Endothelial cell of umbilical vein (primary cell): ENCODE data around the gene GSTP1. TPM values are rescaled to one million over a fixed set of nuclear protein-coding genes. Genes with fewer than 3 reads are reported as not detected.

Source experiments
- BruUV-seq: library from RNA; stranded (reverse); fragments of 400-500 nt; replicated peaks from 2 replicates; lab custom pipeline; 2021; lab: Mats Ljungman, UMichigan
- CTCF ChIA-PET: fragments of 300-600, 350-600 bp; sonication (Branson Sonifier 250); formaldehyde crosslinking; loops from one replicate; lab custom pipeline; 2021; ENCODE audit warnings: antibody characterized with exemption, inconsistent platforms; lab: Charles Lee
- POLR2A ChIA-PET: fragments of 300-600, 350-600 bp; sonication (Branson Sonifier 250); formaldehyde crosslinking; loops from one replicate; lab custom pipeline; 2021; ENCODE audit warnings: antibody characterized with exemption, inconsistent platforms; lab: Charles Lee
- DNase-seq: peaks from one replicate; pipeline ENCODE4 v3.0.0-alpha.2; 2011; ENCODE audit warnings: low read depth, low spot score
- FAIRE-seq: peaks from 2 replicates; lab custom pipeline; 2011; peaks lifted over from hg19 to GRCh38; lab: Jason Lieb, UNC
- H2AFZ ChIP-seq: 2 replicates; pipeline ENCODE4 v1.6.0; 2012; ENCODE audit warnings: low read depth, low read length, control low read depth, inconsistent platforms
- H3K27ac ChIP-seq: 2 replicates; pipeline ENCODE4 v1.5.1; 2011; ENCODE audit warnings: low read depth, mild to moderate bottlenecking, control low read depth, low read length, moderate library complexity; ENCODE audit not compliant: insufficient read depth
- H3K27me3 ChIP-seq, 2 experiments: 2 replicates each; pipeline versions ENCODE4 v1.6.0 to v1.6.1; 2011; ENCODE audit warnings: low read length in 2 of 2, mixed read lengths in 1 of 2; ENCODE audit not compliant: control insufficient read depth in 2 of 2, insufficient read depth in 2 of 2
- H3K36me3 ChIP-seq, 2 experiments: 2 replicates in 1 of 2; 3 replicates in 1 of 2; pipeline ENCODE4 v1.5.1; 2011; ENCODE audit warnings: low read length in 2 of 2, mild to moderate bottlenecking in 1 of 2, moderate library complexity in 1 of 2; ENCODE audit not compliant: control insufficient read depth in 2 of 2, insufficient read depth in 2 of 2; ENCODE audit errors: extremely low read depth in 1 of 2
- H3K4me1 ChIP-seq: 3 replicates; pipeline ENCODE4 v1.5.1; 2011; ENCODE audit warnings: mild to moderate bottlenecking, low read length; ENCODE audit not compliant: control insufficient read depth, insufficient read depth; ENCODE audit errors: extremely low read depth
- H3K4me2 ChIP-seq: 2 replicates; pipeline ENCODE4 v1.6.1; 2011; ENCODE audit warnings: low read length, control low read depth, mixed read lengths; ENCODE audit not compliant: insufficient read depth
- H3K4me3 ChIP-seq, 3 experiments: fragments of 200-600 bp in 1 of 3; sonication (generic), shearing (Covaris generic) in 1 of 3; replicated peaks in 1 of 3; 2 replicates each; pipeline ENCODE4 v1.5.1; 2011 to 2016; ENCODE audit warnings: control low read depth in 3 of 3, low read length in 3 of 3, mild to moderate bottlenecking in 2 of 3, inconsistent platforms in 1 of 3, low read depth in 1 of 3, moderate library complexity in 1 of 3; ENCODE audit not compliant: insufficient read depth in 1 of 3
- H3K79me2 ChIP-seq: 2 replicates; pipeline ENCODE4 v1.6.0; 2012; ENCODE audit warnings: low read length, inconsistent platforms; ENCODE audit not compliant: control insufficient read depth, insufficient read depth
- H3K9ac ChIP-seq: replicated peaks from 2 replicates; pipeline ENCODE3; 2011; ENCODE audit warnings: low read length, control low read depth; ENCODE audit not compliant: insufficient read depth; ENCODE audit errors: extremely low read depth
- H3K9me1 ChIP-seq: replicated peaks from 3 replicates; pipeline ENCODE4 v1.6.0; 2011; ENCODE audit warnings: mild to moderate bottlenecking, low read length; ENCODE audit not compliant: control insufficient read depth, insufficient read depth; ENCODE audit errors: extremely low read depth
- H3K9me3 ChIP-seq: replicated peaks from 2 replicates; pipeline ENCODE4 v1.5.1; 2012; ENCODE audit warnings: low read length, inconsistent platforms; ENCODE audit not compliant: control insufficient read depth, insufficient read depth
- H4K20me1 ChIP-seq: replicated peaks from 2 replicates; pipeline ENCODE3; 2011; ENCODE audit warnings: mild to moderate bottlenecking, low read length; ENCODE audit not compliant: control insufficient read depth, insufficient read depth; ENCODE audit errors: extremely low read depth
- EZH2 ChIP-seq: IDR thresholded peaks from 2 replicates; pipeline ENCODE4 v1.6.1; 2012; ENCODE audit warnings: borderline replicate concordance, low read depth, mild to moderate bottlenecking, moderate library complexity, low read length, inconsistent platforms; ENCODE audit not compliant: severe bottlenecking
- FOS ChIP-seq: IDR thresholded peaks from 2 replicates; pipeline ENCODE4 v1.6.1; 2011; ENCODE audit warnings: mild to moderate bottlenecking, low read length, moderate library complexity, borderline replicate concordance; ENCODE audit not compliant: insufficient read depth
- GATA2 ChIP-seq: IDR thresholded peaks from 2 replicates; pipeline ENCODE4 v1.7.0; 2011; ENCODE audit warnings: low read depth, mild to moderate bottlenecking, moderate library complexity, mixed read lengths, low read length; ENCODE audit not compliant: insufficient read length, insufficient read depth
- JUN ChIP-seq: IDR thresholded peaks from 2 replicates; pipeline ENCODE4 v1.6.1; 2011; ENCODE audit warnings: borderline replicate concordance, low read depth; ENCODE audit not compliant: insufficient read length, insufficient read depth
- MYC ChIP-seq: IDR thresholded peaks from one replicate; pipeline ENCODE4 v1.6.1; 2011; ENCODE audit warnings: mild to moderate bottlenecking, low read depth, low read length
- POLR2A ChIP-seq: IDR thresholded peaks from 2 replicates; pipeline ENCODE4 v1.6.1; 2012; ENCODE audit warnings: low read depth, mild to moderate bottlenecking, control low read depth, low read length
- POLR2AphosphoS5 ChIP-seq: IDR thresholded peaks from 2 replicates; pipeline ENCODE4 v1.6.1; 2012; ENCODE audit warnings: low read depth, mild to moderate bottlenecking, control low read depth, low read length, moderate library complexity; ENCODE audit not compliant: insufficient read depth
- dilution Hi-C: fragments of 300-500 bp; cut with MboI; formaldehyde crosslinking; loops from one replicate; pipeline ENCODE4 v1.15.0; 2019; ENCODE audit warnings: low sequenced_read_pairs; ENCODE audit not compliant: extremely low pct_ligation_motif_present
- intact Hi-C: fragments of 100-400 bp; cut with micrococcal nuclease; formaldehyde crosslinking; loops from one replicate; pipeline ENCODE4 v1.10.0; 2022
- polyA plus RNA-seq, 4 experiments: library from polyadenylated mRNA; depleted of rRNA in 3 of 4; stranded (reverse) in 3 of 4; unstranded in 1 of 4; fragments of >200 nt; gene quantifications; 2 replicates each; pipeline versions ENCODE4 v1.2.1 to v1.2.3, GENCODE V29; 2011 to 2012; ENCODE audit warnings: missing spikeins in 1 of 4
- total RNA-seq: library from RNA; stranded (reverse); gene quantifications from 2 replicates; pipeline ENCODE4 v1.2.3, GENCODE V29; 2021
- TF ChIP-seq, protein P1 (sequence below), 2 donors: IDR thresholded peaks; 1 replicate in 1 of 2; 2 replicates in 1 of 2; pipeline ENCODE4 v1.5.1; 2011; ENCODE audit warnings: low read length in 2 of 2, mild to moderate bottlenecking in 2 of 2, moderate library complexity in 2 of 2, control low read depth in 1 of 2, inconsistent platforms in 1 of 2, low read depth in 1 of 2; ENCODE audit not compliant: insufficient read depth in 1 of 2; ENCODE audit errors: extremely low read depth in 1 of 2
- TF ChIP-seq, protein P2 (sequence below): IDR thresholded peaks from 2 replicates; pipeline ENCODE4 v1.6.1; 2011; ENCODE audit not compliant: insufficient read depth, insufficient read length

Gene GSTP1
- total and polyA plus RNA-seq, 2 donors (not counting 3 experiments of a cell fraction or from before 2014, with no cell fraction given) = 962 to 2,277 TPM

DNA sequence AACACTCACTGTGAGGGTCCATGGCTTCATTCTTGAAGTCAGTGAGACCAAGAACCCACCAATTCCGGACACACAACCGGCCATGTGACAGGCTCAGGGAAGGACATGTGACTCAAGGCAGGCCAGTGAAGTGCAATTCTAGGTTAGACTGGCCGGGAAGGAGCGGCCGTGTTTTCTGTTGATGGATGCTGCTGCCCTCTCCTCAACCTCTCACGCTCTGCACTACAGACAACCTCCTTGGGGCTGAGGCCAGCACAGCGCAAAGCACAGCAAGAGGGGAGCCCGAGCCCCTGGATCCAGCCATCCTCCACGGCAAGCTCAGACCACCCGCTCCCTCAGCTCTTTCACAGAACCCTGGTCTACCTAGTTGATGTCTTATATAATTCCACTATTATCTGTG is 43.4 kb downstream of the GSTP1 start:
- FAIRE-seq (no peak), DNase-seq (no peak)
- POLR2A ChIA-PET = no interaction called here
- no peak for TF ChIP-seq POLR2AphosphoS5
- TF ChIP-seq, protein P1, sequence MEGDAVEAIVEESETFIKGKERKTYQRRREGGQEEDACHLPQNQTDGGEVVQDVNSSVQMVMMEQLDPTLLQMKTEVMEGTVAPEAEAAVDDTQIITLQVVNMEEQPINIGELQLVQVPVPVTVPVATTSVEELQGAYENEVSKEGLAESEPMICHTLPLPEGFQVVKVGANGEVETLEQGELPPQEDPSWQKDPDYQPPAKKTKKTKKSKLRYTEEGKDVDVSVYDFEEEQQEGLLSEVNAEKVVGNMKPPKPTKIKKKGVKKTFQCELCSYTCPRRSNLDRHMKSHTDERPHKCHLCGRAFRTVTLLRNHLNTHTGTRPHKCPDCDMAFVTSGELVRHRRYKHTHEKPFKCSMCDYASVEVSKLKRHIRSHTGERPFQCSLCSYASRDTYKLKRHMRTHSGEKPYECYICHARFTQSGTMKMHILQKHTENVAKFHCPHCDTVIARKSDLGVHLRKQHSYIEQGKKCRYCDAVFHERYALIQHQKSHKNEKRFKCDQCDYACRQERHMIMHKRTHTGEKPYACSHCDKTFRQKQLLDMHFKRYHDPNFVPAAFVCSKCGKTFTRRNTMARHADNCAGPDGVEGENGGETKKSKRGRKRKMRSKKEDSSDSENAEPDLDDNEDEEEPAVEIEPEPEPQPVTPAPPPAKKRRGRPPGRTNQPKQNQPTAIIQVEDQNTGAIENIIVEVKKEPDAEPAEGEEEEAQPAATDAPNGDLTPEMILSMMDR (IDR thresholded peaks at IDR 0.05; ENCODE audit: extremely low read depth in 1 of 2, insufficient read depth in 1 of 2, low read depth in 1 of 2, low read length in 2 of 2) = no peak
- TF ChIP-seq JUN = no peak
- TF ChIP-seq MYC = no peak
- TF ChIP-seq POLR2A = no peak
- TF ChIP-seq, protein P2, sequence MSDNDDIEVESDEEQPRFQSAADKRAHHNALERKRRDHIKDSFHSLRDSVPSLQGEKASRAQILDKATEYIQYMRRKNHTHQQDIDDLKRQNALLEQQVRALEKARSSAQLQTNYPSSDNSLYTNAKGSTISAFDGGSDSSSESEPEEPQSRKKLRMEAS = no peak
- no peak for TF ChIP-seq FOS
- no peak for TF ChIP-seq GATA2
- no peak for TF ChIP-seq EZH2
- no TSS peak for BruUV-seq
- Histone ChIP-seq H3K4me3 (no peak overlapping the region), H3K36me3 (no peaks in the 10 kb centered on the region), H3K9me3 (no peaks in the 10 kb centered on the region), H3K4me1 (peaks cover 4% of the 10 kb centered on the region), H3K27me3 (no peaks in the 10 kb centered on the region), H3K4me2 (no peak overlapping the region), H3K79me2 (no peaks in the 10 kb centered on the region), H3K9me1 (no peaks in the 10 kb centered on the region), H4K20me1 (no peaks in the 10 kb centered on the region), H3K9ac (no peak overlapping the region), H3K27ac (no peak overlapping the region), H2AFZ (no peak overlapping the region)
- intact Hi-C loops (loop anchor here (10.0 kb wide), 1 partner anchor 782 kb away; the partner anchor contains the start of gene RCE1), dilution Hi-C loops (no loop called here)
- CTCF ChIA-PET = interaction anchor here (5.1 to 6.6 kb wide), 2 partner anchors 12 to 31 kb away, joined by 92 to 98 read pairs; no protein-coding TSS in a partner anchor
